Gastrocnemius medialis (tissue), 4 donors: Measurements from ENCODE around the gene RASA4.
"Not testable (repeated sequence)": the region's sequence is repeated elsewhere in the genome, so short reads cannot be mapped to it uniquely, and the experiment has no call there.

Source experiments
- POLR2A ChIP-seq, 2 donors: fragments of 450-650 bp; IDR thresholded peaks; one replicate each; pipeline ENCODE4 v1.6.1; 2017; ENCODE audit warnings: antibody characterized with exemption in 2 of 2, mild to moderate bottlenecking in 2 of 2, moderate library complexity in 2 of 2
- TF ChIP-seq, protein P1 (sequence below), 5 experiments: fragments of 450-650 bp in 3 of 5; fragments of 200-600 bp in 2 of 5; sonication (generic) in 2 of 5; IDR thresholded peaks in 4 of 5; conservative IDR thresholded peaks in 1 of 5; 1 replicate in 4 of 5; 2 replicates in 1 of 5; pipeline ENCODE4 v1.5.1; 2016 to 2019; ENCODE audit warnings: antibody characterized with exemption in 5 of 5, mild to moderate bottlenecking in 3 of 5, moderate library complexity in 3 of 5

DNA sequence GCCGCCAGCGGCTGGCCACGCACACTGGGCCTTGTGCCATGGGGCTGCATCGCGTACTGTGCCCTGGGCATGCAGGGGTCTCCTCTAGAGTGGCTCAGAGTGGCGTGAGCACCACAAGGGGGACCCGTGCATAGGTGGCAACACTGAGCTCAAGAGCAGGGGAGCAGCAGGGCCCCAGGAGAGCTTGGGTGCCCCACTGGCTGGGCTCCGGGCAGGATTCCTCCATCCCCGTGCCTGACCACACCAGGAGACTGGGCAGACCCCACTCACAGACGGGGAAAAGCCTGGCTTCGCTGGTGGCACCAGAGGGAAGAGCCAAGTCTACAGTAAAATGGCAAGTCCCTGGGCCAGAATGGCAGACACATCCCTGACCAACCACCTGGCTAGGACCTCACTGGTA, 47.9 kb downstream of the RASA4 start:
- TF ChIP-seq, protein P1, sequence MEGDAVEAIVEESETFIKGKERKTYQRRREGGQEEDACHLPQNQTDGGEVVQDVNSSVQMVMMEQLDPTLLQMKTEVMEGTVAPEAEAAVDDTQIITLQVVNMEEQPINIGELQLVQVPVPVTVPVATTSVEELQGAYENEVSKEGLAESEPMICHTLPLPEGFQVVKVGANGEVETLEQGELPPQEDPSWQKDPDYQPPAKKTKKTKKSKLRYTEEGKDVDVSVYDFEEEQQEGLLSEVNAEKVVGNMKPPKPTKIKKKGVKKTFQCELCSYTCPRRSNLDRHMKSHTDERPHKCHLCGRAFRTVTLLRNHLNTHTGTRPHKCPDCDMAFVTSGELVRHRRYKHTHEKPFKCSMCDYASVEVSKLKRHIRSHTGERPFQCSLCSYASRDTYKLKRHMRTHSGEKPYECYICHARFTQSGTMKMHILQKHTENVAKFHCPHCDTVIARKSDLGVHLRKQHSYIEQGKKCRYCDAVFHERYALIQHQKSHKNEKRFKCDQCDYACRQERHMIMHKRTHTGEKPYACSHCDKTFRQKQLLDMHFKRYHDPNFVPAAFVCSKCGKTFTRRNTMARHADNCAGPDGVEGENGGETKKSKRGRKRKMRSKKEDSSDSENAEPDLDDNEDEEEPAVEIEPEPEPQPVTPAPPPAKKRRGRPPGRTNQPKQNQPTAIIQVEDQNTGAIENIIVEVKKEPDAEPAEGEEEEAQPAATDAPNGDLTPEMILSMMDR (IDR thresholded peaks at IDR 0.05 in 4 of 5, conservative IDR thresholded peaks at IDR 0.05 in 1 of 5), result not testable (repeated sequence)
- TF ChIP-seq POLR2A (IDR thresholded peaks at IDR 0.05), result not testable (repeated sequence)
